Measurements from ENCODE around the gene MAPKBP1.

The MAPKBP1 gene

GRCh38 chr15:41794081-41794480 lies 19.8 kb downstream of the MAPKBP1 start:
- Histone ChIP-seq H3K79me2 (no peaks in the 10 kb centered on the region), H3K4me1 (peaks cover 3% of the 10 kb centered on the region), H3K9me3 (ENCODE audit: control insufficient read depth, low read length) (no peaks in the 10 kb centered on the region), H2AFZ (no peak overlapping the region), H3K4me2 (ENCODE audit: low read length) (no peak overlapping the region), H3K27me3 (ENCODE audit: control insufficient read depth, insufficient read depth, low read length) (no peaks in the 10 kb centered on the region), H3K36me3 (ENCODE audit: control insufficient read depth, insufficient read depth, low read length) (no peaks in the 10 kb centered on the region), H3K9ac (no peak overlapping the region), H3K4me3 (ENCODE audit: low read depth, low read length) (no peak overlapping the region), H3K27ac (no peak overlapping the region)
- TF ChIP-seq CTCF (IDR thresholded peaks at IDR 0.05), result no peak

GRCh38 chr15:41795996-41796856 lies 21.9 kb downstream of the MAPKBP1 start:
- no peaks in the 10 kb centered on the region for H3K9me3 ChIP-seq (ENCODE audit: control insufficient read depth, low read length)
- no peak overlapping the region for H3K4me3 ChIP-seq (ENCODE audit: low read depth, low read length)
- H3K4me1 ChIP-seq, result no peaks in the 10 kb centered on the region
- no peaks in the 10 kb centered on the region for H3K36me3 ChIP-seq (ENCODE audit: control insufficient read depth, insufficient read depth, low read length)
- no peaks in the 10 kb centered on the region for H3K79me2 ChIP-seq
- no peaks in the 10 kb centered on the region for H3K27me3 ChIP-seq (ENCODE audit: control insufficient read depth, insufficient read depth, low read length)
- H3K4me2 ChIP-seq (ENCODE audit: low read length), result no peak overlapping the region
- TF ChIP-seq CTCF (IDR thresholded peaks at IDR 0.05), result no peak
- no peak overlapping the region for H2AFZ ChIP-seq
- H3K9ac ChIP-seq, result no peak overlapping the region
- no peak overlapping the region for H3K27ac ChIP-seq

GRCh38 chr15:41797201-41797944 lies 23.1 kb downstream of the MAPKBP1 start:
- no peak overlapping the region for H3K4me3 ChIP-seq (ENCODE audit: low read depth, low read length)
- no peaks in the 10 kb centered on the region for H3K4me1 ChIP-seq

GRCh38 chr15:41798607-41799487 lies 24.6 kb downstream of the MAPKBP1 start:
- no peak overlapping the region for H3K27ac ChIP-seq
- H3K27me3 ChIP-seq (ENCODE audit: control insufficient read depth, insufficient read depth, low read length), result no peaks in the 10 kb centered on the region
- no peak overlapping the region for H3K4me3 ChIP-seq (ENCODE audit: low read depth, low read length)
- no peak for TF ChIP-seq CTCF (IDR thresholded peaks at IDR 0.05)
- no peak overlapping the region for H3K9ac ChIP-seq
- no peak overlapping the region for H2AFZ ChIP-seq
- H3K36me3 ChIP-seq (ENCODE audit: control insufficient read depth, insufficient read depth, low read length), result no peaks in the 10 kb centered on the region
- no peaks in the 10 kb centered on the region for H3K4me1 ChIP-seq
- no peaks in the 10 kb centered on the region for H3K9me3 ChIP-seq (ENCODE audit: control insufficient read depth, low read length)
- no peaks in the 10 kb centered on the region for H3K79me2 ChIP-seq
- no peak overlapping the region for H3K4me2 ChIP-seq (ENCODE audit: low read length)

More at GRCh38 chr15:41797201-41797944, 23.1 kb downstream of the MAPKBP1 start:
- Histone ChIP-seq H3K27me3 (ENCODE audit: control insufficient read depth, insufficient read depth, low read length) (no peaks in the 10 kb centered on the region), H3K9me3 (ENCODE audit: control insufficient read depth, low read length) (no peaks in the 10 kb centered on the region), H3K36me3 (ENCODE audit: control insufficient read depth, insufficient read depth, low read length) (no peaks in the 10 kb centered on the region), H3K9ac (no peak overlapping the region), H3K27ac (no peak overlapping the region), H3K79me2 (no peaks in the 10 kb centered on the region), H3K4me2 (ENCODE audit: low read length) (no peak overlapping the region), H2AFZ (no peak overlapping the region)
- no peak for TF ChIP-seq CTCF (IDR thresholded peaks at IDR 0.05)

Measured in parathyroid adenoma (tissue), 2 donors.